GM19463 (cell line): Measurements from ENCODE around the gene TLCD1.

Experiments
- ATAC-seq: cut with Tn5 transposase; IDR thresholded peaks from one replicate; pipeline ENCODE4 v1.9.1; 2021; ENCODE audit warnings: mild to moderate bottlenecking, moderate library complexity; ENCODE audit not compliant: unreplicated experiment

TLCD1 gene

DNA sequence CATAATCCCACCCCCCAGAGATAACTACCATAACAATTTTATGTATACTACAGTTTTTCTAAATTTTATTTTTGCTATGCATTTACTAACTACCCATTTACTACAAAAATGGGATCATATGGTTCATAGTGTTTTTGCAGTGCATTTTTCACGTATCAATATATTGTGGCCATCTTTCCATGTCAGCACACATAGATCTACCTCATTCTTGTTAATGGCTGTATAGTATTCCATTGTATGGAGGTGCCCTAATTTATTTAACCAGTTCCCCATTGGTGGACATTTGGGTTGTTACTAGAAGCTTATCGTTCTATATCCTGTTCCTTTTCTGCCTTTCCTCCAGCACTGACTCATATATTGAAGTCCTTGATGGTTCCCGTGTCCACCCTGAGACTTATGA, 37.0 kb downstream of the TLCD1 start:
- ATAC-seq = no peak

DNA sequence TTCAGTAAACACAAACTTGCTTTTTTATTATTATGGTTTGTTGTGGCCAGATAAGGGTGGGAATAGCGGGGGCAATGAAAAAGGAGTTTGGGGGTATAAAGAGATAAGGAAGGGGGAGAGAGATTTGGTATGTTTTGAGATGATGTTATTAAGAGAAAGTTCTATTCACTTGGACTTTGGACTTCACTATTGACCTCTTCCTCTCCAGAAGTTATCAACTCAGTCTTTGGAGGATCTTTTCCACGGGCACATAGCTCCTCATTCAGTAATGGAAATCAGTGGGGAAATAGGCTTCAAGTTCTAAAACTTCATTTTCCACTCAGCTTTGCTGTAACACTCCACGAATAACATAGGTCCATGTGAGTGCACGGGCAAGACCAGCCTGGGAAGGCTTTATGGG, 37.6 kb downstream of the TLCD1 start:
- ATAC-seq = no peak

GRCh38 chr17:28686296-28686695, 39.7 kb downstream of the TLCD1 start:
- no peak for ATAC-seq

- ATAC-seq = no peak
Measured at GRCh38 chr17:28685366-28685765, 40.7 kb downstream of the TLCD1 start.

- no peak for ATAC-seq
Measured at GRCh38 chr17:28684963-28685362, 41.1 kb downstream of the TLCD1 start.

GRCh38 chr17:28682655-28683054, 43.4 kb downstream of the TLCD1 start:
- ATAC-seq = no peak

GRCh38 chr17:28675980-28676379, 50.1 kb downstream of the TLCD1 start:
- no peak for ATAC-seq

GRCh38 chr17:28675490-28675889, 50.5 kb downstream of the TLCD1 start:
- ATAC-seq = no peak
